HG03097 (cell line): ENCODE data around the gene GDF9.

Experiments
- ATAC-seq: cut with Tn5 transposase; IDR thresholded peaks from one replicate; pipeline ENCODE4 v1.9.1; 2021; ENCODE audit not compliant: unreplicated experiment, low FRiP score

GDF9 gene, protein sequence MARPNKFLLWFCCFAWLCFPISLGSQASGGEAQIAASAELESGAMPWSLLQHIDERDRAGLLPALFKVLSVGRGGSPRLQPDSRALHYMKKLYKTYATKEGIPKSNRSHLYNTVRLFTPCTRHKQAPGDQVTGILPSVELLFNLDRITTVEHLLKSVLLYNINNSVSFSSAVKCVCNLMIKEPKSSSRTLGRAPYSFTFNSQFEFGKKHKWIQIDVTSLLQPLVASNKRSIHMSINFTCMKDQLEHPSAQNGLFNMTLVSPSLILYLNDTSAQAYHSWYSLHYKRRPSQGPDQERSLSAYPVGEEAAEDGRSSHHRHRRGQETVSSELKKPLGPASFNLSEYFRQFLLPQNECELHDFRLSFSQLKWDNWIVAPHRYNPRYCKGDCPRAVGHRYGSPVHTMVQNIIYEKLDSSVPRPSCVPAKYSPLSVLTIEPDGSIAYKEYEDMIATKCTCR

DNA sequence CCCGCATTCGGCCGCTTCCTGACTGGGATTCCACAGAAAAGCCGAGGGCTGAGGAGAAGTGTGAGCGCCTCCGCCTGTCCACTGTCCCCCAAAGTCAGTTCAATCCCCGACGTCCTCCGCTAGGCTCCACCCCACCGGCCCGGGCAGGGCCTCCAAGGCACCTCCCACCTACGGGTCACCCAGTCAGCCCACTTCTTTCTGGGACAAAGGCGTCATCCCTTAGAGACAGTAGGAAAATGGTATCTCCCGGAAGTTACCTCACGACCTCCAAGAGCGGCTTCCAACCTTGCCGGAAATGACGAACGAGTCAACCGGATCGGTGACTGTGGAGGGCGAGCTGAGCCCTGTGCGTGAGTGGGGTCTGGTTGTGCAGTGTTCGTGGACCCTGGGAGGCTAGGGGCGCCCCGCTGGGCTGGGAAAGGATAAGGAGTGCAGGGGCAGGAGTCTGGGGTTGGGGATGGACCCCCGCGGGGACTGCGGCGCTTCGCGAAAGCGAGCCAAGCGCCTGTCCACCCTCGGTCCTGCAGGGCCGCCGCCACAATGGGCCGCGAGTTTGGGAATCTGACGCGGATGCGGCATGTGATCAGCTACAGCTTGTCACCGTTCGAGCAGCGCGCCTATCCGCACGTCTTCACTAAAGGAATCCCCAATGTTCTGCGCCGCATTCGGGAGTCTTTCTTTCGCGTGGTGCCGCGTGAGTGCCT lies at the start of gene GDF9, which contains the start of gene UQCRQ:
Gene GDF9 (minus strand): TSS at position 128 of the 704 bp plus-strand sequence. CDS start 1,936 bp downstream, outside the sequence.
Gene UQCRQ (plus strand): TSS at position 301 of the 704 bp plus-strand sequence. CDS start 240 bp downstream, at position 541.
- peak; percentile 98 for ATAC-seq

DNA sequence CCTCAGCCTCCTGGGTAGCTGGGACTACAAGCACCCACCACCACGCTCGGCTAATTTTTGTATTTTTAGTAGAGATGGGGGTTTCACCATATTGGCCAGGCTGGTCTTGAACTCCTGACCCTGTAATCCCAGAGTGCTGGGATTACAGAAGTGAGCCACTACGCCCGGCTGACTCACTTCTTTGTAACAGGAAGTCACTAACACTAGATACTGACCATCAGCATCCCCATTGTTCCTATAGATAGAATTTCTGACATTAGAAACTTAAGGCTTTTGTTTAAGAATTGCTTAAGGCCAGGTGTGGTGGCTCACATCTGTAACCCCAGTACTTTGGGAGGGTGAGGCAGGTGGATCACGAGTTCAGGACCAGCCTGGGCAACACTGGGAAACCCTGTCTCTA lies 49.4 kb upstream of the GDF9 start:
- no peak for ATAC-seq

- no peak for ATAC-seq
Observed at GRCh38 chr5:132909702-132910101, 43.4 kb upstream of the GDF9 start.

DNA sequence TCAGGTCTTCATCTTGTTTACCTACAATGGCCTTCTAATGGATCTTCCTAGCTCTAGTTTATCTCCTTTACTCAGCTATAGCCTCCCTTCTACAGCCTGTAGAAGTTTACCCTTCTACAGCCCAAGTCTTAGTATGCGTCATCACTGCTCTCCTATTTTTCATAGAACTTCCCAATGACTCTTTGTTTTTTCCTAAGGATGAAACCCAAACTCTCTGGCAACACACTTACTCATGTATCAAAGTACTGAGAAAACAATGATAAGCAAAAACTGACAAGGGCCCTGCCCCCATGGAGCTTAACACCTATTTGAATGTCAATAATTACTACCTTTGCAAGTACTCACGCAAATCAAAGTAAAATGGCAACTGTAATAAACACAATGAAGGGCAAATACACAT lies 40.9 kb upstream of the GDF9 start:
- no peak for ATAC-seq

DNA sequence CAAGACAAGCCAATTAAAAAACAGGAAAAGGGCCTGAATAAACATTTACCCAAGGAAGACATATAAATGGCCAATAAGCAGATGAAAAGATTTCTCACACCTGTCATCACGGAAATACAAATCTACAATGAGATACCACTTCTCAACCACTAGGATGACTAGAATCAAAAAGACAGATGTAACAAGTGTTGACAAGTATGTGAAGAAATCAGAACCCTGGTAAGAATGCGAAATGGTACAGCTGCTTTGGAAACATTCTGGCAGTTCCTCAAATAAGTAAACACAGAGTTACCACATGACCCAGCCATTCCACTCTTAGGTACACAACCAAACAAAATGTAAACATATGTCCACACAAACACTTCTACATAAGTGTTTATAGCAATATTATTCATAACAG lies 39.7 kb upstream of the GDF9 start:
- ATAC-seq: no peak

- no peak for ATAC-seq
Observed at GRCh38 chr5:132901730-132902129, 35.5 kb upstream of the GDF9 start.

DNA sequence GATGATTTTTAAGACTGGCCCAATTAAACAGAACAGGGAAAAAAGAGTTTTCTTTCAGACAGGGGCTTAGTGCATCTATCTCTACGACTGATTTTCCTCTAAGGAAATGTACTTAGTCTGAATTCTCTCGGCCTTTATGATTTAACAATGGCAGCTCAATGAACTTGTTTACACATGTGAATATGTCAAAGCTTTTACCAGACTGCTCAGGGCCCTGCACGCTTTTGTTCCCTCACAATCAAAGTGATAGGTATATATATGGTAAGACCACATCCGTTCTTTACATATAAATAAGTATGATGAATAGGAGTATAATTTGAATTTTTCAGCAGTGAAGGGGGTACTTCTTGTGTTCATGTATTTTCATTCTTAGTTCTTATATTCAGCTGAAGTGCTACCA lies 34.8 kb upstream of the GDF9 start:
- no peak for ATAC-seq

DNA sequence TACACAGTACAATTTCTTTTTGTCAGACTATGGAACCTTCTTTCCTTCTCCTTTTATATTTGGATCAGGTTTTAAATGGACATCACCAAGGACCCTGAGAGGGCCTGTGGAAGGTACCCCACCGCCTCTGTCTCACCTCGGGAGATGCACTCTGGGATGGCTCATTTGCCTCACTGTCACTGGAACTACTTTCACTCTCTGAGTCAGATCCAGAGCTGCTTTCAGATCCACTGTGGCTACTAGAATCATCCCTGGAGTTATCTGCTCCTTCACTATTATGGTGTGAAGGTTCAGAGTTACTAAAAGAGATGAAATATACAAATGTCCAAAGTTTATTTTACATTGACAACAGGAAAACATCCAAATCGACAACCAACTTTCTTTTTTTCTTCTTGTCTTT lies 31.8 kb upstream of the GDF9 start:
- no peak for ATAC-seq

DNA sequence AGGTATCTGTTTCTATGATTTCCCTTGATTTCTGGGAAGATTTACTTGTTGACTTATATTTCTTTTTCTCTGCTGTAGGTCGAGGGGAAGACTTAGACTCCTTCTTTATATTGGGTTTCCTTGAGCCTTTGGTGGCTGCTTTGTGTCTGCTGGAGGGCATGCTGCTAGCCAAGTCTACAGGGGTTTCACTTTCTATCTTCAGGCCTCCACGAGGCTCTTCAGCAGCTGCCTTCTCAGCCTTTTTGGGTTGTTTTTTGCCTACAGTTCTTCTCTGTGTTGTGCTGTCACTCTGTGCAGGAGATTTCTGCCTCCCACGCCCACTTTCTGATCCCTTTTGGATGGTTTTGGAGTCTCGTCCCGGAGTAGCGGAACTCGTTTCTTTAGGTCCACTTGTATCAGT lies 30.4 kb upstream of the GDF9 start:
- ATAC-seq: no peak

- no peak for ATAC-seq
Observed at GRCh38 chr5:132895719-132896305, 29.5 kb upstream of the GDF9 start.

DNA sequence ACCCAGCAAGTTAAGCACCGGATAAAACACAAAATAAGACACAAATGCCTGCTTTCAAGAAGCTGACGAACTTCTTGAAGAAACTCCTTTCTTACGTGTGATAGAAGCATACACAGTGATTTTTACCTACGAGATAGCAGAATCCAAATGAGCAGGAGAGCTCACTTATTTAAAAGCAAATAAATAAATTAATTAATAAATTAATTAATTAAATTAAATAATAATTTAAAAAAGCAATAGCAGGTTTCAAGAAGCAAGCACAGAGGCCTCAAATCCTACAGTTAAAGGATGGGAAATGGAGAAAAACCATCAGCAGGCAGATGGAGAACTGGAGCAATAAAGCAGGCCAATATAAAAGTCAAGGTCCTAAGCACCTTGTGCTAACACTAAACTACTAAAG lies 24.5 kb upstream of the GDF9 start:
- ATAC-seq: no peak

- no peak for ATAC-seq
Observed at GRCh38 chr5:132889501-132889900, 23.2 kb upstream of the GDF9 start.

- ATAC-seq: no peak
Observed at GRCh38 chr5:132887283-132887682, 21.0 kb upstream of the GDF9 start.

- ATAC-seq: no peak
Observed at GRCh38 chr5:132886064-132886823, 20.0 kb upstream of the GDF9 start.

DNA sequence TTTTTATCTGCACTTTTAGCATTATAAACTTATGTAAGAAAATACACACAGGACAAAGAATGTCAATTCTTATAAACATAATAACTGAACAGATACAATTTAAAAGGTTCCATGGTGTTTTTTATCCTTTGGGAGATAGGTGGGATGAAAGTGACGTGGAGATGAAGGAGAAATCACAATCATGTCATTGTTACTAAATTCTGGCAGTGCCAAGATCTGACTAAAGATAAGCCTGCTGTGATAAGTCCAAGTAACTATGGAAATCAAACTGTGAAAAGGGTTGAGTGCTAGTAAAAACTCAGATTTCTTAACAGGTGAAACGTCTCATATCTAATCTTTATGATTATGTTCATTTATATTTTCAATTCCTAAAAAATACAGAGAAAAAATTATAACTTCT lies 18.3 kb upstream of the GDF9 start:
- ATAC-seq: no peak

DNA sequence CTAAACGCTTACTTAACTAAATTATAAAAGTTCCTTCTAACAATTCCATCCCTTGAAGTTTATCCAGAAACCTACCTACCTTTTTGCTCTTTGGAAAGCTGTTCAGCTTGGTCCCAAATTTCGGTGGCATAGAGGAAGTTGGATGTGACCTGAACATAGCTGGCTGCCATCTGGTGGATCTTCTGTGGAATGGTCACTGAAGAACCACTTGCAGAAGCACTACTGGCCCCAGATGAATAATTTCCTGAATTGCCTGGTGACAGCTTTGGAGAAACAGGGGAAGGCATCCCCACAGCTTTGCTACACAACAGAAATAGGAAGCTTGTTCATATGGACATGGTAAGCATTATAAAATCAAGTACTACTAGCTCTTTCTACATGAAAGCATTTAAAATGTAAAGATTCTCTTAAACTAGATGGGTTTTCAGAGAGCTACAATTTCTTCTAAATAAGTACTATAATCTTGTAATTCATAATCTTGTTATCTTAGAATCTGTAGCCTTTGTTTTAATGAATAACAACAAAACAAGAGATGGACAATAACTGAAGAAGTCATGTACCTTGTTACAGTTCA lies 17.1 kb upstream of the GDF9 start:
- ATAC-seq: no peak

DNA sequence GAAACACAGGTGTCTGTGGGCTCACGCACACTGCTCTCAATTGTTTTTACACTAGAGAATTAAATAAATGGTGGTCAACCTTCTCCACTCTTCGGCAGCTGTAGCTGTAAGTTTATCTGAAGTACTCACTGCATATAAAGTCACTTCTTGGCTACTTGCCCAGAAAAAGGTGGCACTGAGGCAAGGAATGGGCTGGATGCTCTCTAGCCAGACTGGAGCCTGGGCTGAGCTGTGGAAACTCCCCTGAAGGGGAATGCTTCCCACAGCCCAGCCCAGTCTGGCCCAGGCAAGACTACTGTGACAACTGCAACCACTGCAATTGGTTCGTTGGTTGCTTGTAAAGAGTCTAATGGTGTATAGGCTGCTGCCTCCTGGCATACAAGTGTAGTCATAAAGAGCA lies 11.7 kb upstream of the GDF9 start:
- ATAC-seq: no peak

- ATAC-seq: no peak
Observed at GRCh38 chr5:132877466-132877865, 11.2 kb upstream of the GDF9 start.

DNA sequence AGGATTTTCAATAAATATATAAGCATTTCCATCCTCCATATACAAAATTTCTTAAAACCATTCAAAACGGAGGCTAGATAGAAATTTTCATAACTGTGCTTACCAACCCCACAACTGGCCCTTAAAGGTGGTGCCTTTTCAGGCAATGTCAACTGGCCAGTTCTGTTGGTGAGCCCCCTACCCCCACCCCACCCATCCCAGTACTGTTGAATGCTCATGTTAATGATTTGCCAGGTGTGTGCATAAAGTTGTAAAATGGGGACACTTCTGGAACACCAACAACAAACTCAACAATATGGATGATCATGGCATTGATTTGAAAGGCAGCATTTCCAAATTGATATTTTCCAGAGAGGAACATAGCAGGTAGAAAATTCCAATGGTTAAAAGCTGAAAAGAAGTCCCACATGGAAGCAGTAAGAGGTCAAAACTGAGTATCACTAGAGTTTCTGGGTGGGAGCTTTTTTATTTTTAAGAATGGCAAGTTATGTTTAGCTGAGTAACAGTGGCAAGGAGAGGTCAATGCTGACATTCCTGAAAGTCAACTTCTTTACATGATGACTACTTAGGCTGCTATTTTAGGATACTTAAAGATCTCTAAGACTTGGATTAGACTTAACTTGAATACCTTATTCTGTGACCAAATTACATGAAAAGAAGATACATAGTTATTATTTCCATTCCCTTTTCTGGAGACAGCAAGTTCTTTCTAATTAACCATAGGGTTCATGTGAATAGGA lies 9.9 kb upstream of the GDF9 start:
- no peak for ATAC-seq

DNA sequence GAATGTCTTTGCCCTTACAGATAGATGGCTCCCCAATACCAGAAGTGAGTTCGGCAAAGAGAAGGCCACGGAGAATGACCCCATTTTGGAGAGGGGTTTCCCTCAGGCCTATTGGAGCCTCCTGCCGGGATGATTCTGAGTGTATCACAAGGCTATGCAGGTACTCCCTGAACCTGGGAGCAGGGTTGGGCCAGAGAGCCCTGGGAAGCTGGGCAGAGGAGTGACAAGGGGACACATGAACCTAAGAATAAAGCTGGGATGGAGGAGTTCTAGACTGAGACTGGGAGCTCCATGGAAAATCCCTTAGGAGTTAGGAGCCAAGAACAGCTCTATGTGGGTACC lies 7.6 kb upstream of the GDF9 start:
- no peak for ATAC-seq
